Measurements from ENCODE around the gene ANKHD1.

ANKHD1 gene

DNA sequence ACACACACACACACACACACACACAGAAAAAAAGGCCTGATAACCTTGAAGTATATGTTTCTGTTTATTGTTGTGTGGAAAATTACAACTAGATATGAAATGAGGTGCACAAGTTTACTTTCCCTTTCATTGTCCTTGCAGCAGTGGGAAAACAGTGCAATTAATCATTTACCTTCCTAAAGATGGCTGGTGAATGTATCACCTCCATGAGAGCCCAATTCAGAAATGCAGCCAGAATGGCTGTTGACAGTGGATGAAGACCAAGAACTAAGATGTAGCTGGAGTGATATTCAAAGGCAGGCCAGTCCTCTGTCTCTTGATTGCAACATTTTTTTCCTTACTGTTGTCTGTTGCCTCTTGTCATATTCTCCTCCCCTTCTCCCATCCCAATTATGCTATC, 96.3 kb downstream of the ANKHD1 start:
- Histone ChIP-seq H3K36me3 (ENCODE audit: insufficient read depth, low read length) (peaks cover 35% of the 10 kb centered on the region; the same call in 1 of the 2 replicates), H3F3A (ENCODE audit: low read depth) (no peaks in the 10 kb centered on the region), H3K4me3 (ENCODE audit: low read length, poor library complexity, severe bottlenecking) (no peak overlapping the region), H3K9ac (ENCODE audit: low read depth, low read length, poor library complexity, severe bottlenecking) (no peak overlapping the region), H3K4me2 (ENCODE audit: low read depth, low read length, poor library complexity, severe bottlenecking) (no peak overlapping the region), H2AFZ (ENCODE audit: low read length) (no peak overlapping the region), H3K79me2 (ENCODE audit: insufficient read depth, low read length) (no peaks in the 10 kb centered on the region), H3K9me3 (ENCODE audit: insufficient read depth, low read depth, low read length) (no peaks in the 10 kb centered on the region), H3K27me3 (ENCODE audit: insufficient read depth, low read length, poor library complexity, severe bottlenecking) (no peaks in the 10 kb centered on the region), H4K20me1 (ENCODE audit: insufficient read depth, low read length, poor library complexity, severe bottlenecking) (no peaks in the 10 kb centered on the region), H3K4me1 (ENCODE audit: insufficient read depth, low read length, poor library complexity, severe bottlenecking) (no peaks in the 10 kb centered on the region), H3K9me2 (replicated peaks; ENCODE audit: low read depth, low read length) (no peaks in the 10 kb centered on the region)
- TF ChIP-seq, protein P1, sequence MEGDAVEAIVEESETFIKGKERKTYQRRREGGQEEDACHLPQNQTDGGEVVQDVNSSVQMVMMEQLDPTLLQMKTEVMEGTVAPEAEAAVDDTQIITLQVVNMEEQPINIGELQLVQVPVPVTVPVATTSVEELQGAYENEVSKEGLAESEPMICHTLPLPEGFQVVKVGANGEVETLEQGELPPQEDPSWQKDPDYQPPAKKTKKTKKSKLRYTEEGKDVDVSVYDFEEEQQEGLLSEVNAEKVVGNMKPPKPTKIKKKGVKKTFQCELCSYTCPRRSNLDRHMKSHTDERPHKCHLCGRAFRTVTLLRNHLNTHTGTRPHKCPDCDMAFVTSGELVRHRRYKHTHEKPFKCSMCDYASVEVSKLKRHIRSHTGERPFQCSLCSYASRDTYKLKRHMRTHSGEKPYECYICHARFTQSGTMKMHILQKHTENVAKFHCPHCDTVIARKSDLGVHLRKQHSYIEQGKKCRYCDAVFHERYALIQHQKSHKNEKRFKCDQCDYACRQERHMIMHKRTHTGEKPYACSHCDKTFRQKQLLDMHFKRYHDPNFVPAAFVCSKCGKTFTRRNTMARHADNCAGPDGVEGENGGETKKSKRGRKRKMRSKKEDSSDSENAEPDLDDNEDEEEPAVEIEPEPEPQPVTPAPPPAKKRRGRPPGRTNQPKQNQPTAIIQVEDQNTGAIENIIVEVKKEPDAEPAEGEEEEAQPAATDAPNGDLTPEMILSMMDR (conservative IDR thresholded peaks at IDR 0.05; ENCODE audit: low read length) = no peak
- TF ChIP-seq EZH2phosphoT487 (IDR thresholded peaks at IDR 0.05; ENCODE audit: borderline replicate concordance) = no peak

DNA sequence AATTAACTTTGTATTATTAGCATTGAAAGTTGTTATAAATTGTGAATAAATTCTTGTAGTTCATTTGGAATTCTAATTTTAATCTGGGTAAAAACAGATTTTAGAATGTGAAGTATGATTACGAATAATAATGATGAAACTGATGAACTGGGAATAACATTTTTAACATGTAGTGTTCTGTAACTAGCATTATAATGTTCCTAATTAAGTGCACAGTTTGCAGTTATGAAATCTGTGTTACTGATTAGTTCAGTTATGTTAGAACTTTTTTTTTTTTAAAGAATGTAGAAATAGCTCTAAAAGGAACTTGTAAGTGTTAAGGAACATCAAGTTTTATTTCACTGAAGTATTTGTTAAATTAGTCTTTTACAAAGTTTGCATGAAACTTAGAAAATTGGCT, 97.0 kb downstream of the ANKHD1 start:
- Histone ChIP-seq H3K27me3 (ENCODE audit: insufficient read depth, low read length, poor library complexity, severe bottlenecking) (no peaks in the 10 kb centered on the region), H3K9me3 (ENCODE audit: insufficient read depth, low read depth, low read length) (no peaks in the 10 kb centered on the region), H2AFZ (ENCODE audit: low read length) (no peak overlapping the region), H3F3A (ENCODE audit: low read depth) (no peaks in the 10 kb centered on the region), H3K79me2 (ENCODE audit: insufficient read depth, low read length) (no peaks in the 10 kb centered on the region), H4K20me1 (ENCODE audit: insufficient read depth, low read length, poor library complexity, severe bottlenecking) (no peaks in the 10 kb centered on the region), H3K4me3 (ENCODE audit: low read length, poor library complexity, severe bottlenecking) (no peak overlapping the region), H3K9me2 (replicated peaks; ENCODE audit: low read depth, low read length) (no peaks in the 10 kb centered on the region), H3K9ac (ENCODE audit: low read depth, low read length, poor library complexity, severe bottlenecking) (no peak overlapping the region), H3K4me2 (ENCODE audit: low read depth, low read length, poor library complexity, severe bottlenecking) (no peak overlapping the region), H3K4me1 (ENCODE audit: insufficient read depth, low read length, poor library complexity, severe bottlenecking) (no peaks in the 10 kb centered on the region), H3K36me3 (ENCODE audit: insufficient read depth, low read length) (peaks cover 38% of the 10 kb centered on the region; the same call in 1 of the 2 replicates)
- TF ChIP-seq, protein P1 (conservative IDR thresholded peaks at IDR 0.05; ENCODE audit: low read length) = no peak
- TF ChIP-seq EZH2phosphoT487 (IDR thresholded peaks at IDR 0.05; ENCODE audit: borderline replicate concordance) = no peak

DNA sequence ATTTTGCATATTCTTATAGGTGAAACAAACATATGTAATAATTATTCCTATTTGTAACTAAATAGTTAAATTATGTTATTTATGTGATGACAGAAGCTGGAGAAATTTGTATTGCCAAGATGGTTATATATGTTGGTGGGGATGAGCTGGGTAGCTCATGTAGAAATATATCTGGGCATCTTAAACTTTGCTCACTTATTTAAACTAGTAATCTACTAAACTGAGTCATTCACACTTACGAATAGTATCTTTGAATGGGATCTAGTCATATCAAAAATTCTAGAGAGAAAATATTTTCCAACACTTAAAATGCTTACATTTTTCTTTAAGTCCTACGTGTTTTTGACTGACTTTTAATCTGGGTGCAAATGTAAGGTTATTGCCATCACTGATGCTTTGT, 101.2 kb downstream of the ANKHD1 start:
- H3K4me2 ChIP-seq (ENCODE audit: low read depth, low read length, poor library complexity, severe bottlenecking) = no peak overlapping the region

More for the DNA sequence above, 101.2 kb downstream of the ANKHD1 start:
- Histone ChIP-seq H4K20me1 (ENCODE audit: insufficient read depth, low read length, poor library complexity, severe bottlenecking) (no peaks in the 10 kb centered on the region), H2AFZ (ENCODE audit: low read length) (no peak overlapping the region), H3K9ac (ENCODE audit: low read depth, low read length, poor library complexity, severe bottlenecking) (no peak overlapping the region), H3K9me2 (replicated peaks; ENCODE audit: low read depth, low read length) (no peaks in the 10 kb centered on the region), H3K36me3 (ENCODE audit: insufficient read depth, low read length) (peaks cover 49% of the 10 kb centered on the region; the same call in 1 of the 2 replicates), H3K79me2 (ENCODE audit: insufficient read depth, low read length) (no peaks in the 10 kb centered on the region), H3F3A (ENCODE audit: low read depth) (0 out of 2 replicates have a peak, but pooled peaks cover 2% of the 10 kb centered on the region), H3K4me3 (ENCODE audit: low read length, poor library complexity, severe bottlenecking) (no peak overlapping the region), H3K9me3 (ENCODE audit: insufficient read depth, low read depth, low read length) (no peaks in the 10 kb centered on the region), H3K27me3 (ENCODE audit: insufficient read depth, low read length, poor library complexity, severe bottlenecking) (no peaks in the 10 kb centered on the region), H3K4me1 (ENCODE audit: insufficient read depth, low read length, poor library complexity, severe bottlenecking) (no peaks in the 10 kb centered on the region)
- TF ChIP-seq EZH2phosphoT487 (IDR thresholded peaks at IDR 0.05; ENCODE audit: borderline replicate concordance) = no peak
- TF ChIP-seq, protein P1 (conservative IDR thresholded peaks at IDR 0.05; ENCODE audit: low read length) = no peak

Data from Loucy (cell line).